Left lung (tissue), 10 donors: ENCODE results near the gene OR2T1. TPM values are rescaled to one million over a fixed set of nuclear protein-coding genes. Genes with fewer than 3 reads are reported as not detected.

Experiments
- ATAC-seq: fragments of 200-7000 bp; cut with Tn5 transposase; one replicate; pipeline ENCODE4 v1.9.1; 2020; ENCODE audit warnings: moderate library complexity
- DNase-seq, 4 donors: peaks; one replicate each; pipeline ENCODE4 v3.0.0-alpha.2; 2013 to 2020
- H3K27ac ChIP-seq, 2 donors: fragments of 200-600 bp; sonication (generic) in 1 of 2; one replicate each; pipeline versions ENCODE4 v1.5.0 to v1.8.0; 2020 to 2021
- H3K27me3 ChIP-seq, 2 donors: fragments of 200-600 bp; sonication (generic) in 1 of 2; one replicate each; pipeline versions ENCODE4 v1.5.0 to v1.8.0; 2020 to 2021
- H3K36me3 ChIP-seq, 2 donors: fragments of 200-600 bp; sonication (generic) in 1 of 2; one replicate each; pipeline versions ENCODE4 v1.5.0 to v1.8.0; 2020 to 2021
- H3K4me1 ChIP-seq, 2 donors: fragments of 200-600 bp; one replicate each; pipeline ENCODE4 v1.8.0; 2021
- H3K4me3 ChIP-seq, 2 donors: fragments of 200-600 bp; sonication (generic) in 1 of 2; one replicate each; pipeline versions ENCODE4 v1.5.0 to v1.8.0; 2020 to 2021; ENCODE audit warnings: mild to moderate bottlenecking in 1 of 2
- H3K9me3 ChIP-seq, 2 donors: fragments of 200-600 bp; sonication (generic) in 1 of 2; one replicate each; pipeline versions ENCODE4 v1.5.0 to v1.8.0; 2020 to 2021
- intact Hi-C, 2 donors: fragments of 100-400 bp; cut with DNase I; formaldehyde crosslinking; loops; one replicate each; pipeline versions ENCODE4 v1.11.2 to v1.14.2; 2022
- polyA plus RNA-seq, 6 donors: library from polyadenylated mRNA; unstranded; fragments of 120-200 nt; gene quantifications; one replicate each; pipeline ENCODE4 v1.2.1, GENCODE V29; 2013; ENCODE audit not compliant: insufficient read length in 6 of 6
- total RNA-seq, 2 donors: library from RNA; stranded (reverse); fragmentation: NEBNext Ultra II Directional; extraction: Animal tissue kit (Norgen Biotek cat#: 25700); gene quantifications; one replicate each; pipeline ENCODE4 v1.2.1, GENCODE V29; 2021
- TF ChIP-seq, protein P1 (sequence below), 2 donors: fragments of 200-600 bp; sonication (generic) in 1 of 2; IDR thresholded peaks; one replicate each; pipeline versions ENCODE4 v1.5.0 to v1.8.0; 2021; ENCODE audit warnings: antibody characterized with exemption in 2 of 2
- donor health status: DM: no; HTN: yes; CAD: no.
- donor health status: DM: no; HTN: no; CAD: no.

OR2T1 gene
- total and polyA plus RNA-seq, 8 donors = not detected

DNA sequence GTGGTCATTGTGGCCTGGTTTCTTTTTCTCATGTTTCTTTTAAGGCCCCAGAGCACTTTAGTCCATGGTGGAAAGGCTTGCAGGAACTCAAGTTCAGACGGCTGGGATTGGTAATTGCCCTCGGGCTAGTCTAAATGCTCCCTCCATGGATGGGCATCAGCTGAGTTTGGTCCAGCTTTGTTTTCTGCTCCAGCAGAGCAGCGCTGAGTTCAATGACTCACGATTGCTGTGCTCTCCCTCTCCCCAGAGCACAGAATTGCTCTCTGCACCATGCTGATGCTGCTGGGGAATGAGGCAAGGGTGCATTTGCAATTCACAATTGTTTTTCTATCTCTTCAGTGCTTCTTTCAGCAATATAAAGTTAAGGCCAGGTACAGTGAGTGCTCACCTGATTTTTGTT, 29.1 kb upstream of the OR2T1 start:
- no peak overlapping the region for H3K27ac ChIP-seq

DNA sequence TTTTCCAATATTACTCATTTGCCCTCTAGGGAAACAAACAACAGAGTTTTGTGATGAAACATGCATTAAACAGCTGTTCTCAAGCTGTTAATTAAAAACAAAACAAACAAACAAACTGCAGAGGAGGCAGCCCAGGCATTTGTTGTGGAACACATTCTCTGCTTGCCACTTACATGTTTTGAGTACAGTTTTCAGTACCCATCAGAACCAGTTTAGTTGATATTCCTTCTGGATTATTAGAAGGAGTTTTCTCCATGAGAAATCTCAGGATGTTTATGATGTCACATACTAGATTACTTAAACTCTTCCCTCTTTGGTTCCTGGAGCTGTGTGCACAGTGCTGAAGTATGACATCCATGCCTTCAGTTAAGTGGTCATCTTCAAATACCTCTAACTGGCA, 27.4 kb upstream of the OR2T1 start, which contains the start of gene OR2T6:
Gene OR2T6, plus strand, starts transcription at position 301 of the 400 bp plus-strand sequence. CDS start 11,863 bp downstream, outside the sequence.
- intact Hi-C loops = no loop called here
- no peak for ATAC-seq
- Histone ChIP-seq H3K9me3 (no peaks in the 10 kb centered on the region), H3K27ac (no peak within 1 kb of the TSS), H3K4me1 (no peaks in the 10 kb centered on the region), H3K36me3 (no peaks in the 10 kb centered on the region), H3K27me3 (no peaks in the 10 kb centered on the region), H3K4me3 (no peak within 1 kb of the TSS)
- no peak for DNase-seq
- TF ChIP-seq, protein P1, sequence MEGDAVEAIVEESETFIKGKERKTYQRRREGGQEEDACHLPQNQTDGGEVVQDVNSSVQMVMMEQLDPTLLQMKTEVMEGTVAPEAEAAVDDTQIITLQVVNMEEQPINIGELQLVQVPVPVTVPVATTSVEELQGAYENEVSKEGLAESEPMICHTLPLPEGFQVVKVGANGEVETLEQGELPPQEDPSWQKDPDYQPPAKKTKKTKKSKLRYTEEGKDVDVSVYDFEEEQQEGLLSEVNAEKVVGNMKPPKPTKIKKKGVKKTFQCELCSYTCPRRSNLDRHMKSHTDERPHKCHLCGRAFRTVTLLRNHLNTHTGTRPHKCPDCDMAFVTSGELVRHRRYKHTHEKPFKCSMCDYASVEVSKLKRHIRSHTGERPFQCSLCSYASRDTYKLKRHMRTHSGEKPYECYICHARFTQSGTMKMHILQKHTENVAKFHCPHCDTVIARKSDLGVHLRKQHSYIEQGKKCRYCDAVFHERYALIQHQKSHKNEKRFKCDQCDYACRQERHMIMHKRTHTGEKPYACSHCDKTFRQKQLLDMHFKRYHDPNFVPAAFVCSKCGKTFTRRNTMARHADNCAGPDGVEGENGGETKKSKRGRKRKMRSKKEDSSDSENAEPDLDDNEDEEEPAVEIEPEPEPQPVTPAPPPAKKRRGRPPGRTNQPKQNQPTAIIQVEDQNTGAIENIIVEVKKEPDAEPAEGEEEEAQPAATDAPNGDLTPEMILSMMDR (IDR thresholded peaks at IDR 0.05) = no peak

More for the DNA sequence above, 29.1 kb upstream of the OR2T1 start:
- TF ChIP-seq, protein P1 (IDR thresholded peaks at IDR 0.05) = no peak
- Histone ChIP-seq H3K36me3 (no peaks in the 10 kb centered on the region), H3K9me3 (no peaks in the 10 kb centered on the region), H3K4me1 (no peaks in the 10 kb centered on the region), H3K27me3 (no peaks in the 10 kb centered on the region), H3K4me3 (no peak overlapping the region)
- DNase-seq (no peak), ATAC-seq (no peak)
- intact Hi-C loops = no loop called here

DNA sequence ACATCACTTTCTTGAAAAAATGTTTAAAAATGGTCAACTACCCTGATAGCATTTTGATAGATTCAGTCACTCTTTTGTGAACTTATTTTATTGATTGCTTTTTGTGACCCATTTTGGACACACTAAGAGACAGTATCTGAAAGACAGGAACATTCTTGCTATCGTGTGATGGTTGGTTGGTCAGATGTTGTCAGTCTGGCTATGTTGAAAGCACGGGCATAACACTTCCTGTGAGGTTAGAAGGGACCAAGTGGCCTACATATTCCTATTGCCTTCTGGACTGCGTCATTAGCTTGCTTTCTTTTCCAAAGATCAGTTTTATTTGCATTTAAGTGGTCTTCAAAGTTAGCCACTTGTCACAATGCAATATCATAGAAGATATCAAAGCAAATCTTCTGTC, 25.9 kb upstream of the OR2T1 start:
- intact Hi-C loops = no loop called here
- Histone ChIP-seq H3K4me3 (no peak overlapping the region), H3K4me1 (no peaks in the 10 kb centered on the region), H3K27me3 (no peaks in the 10 kb centered on the region), H3K36me3 (no peaks in the 10 kb centered on the region), H3K9me3 (no peaks in the 10 kb centered on the region), H3K27ac (no peak overlapping the region)
- no peak for DNase-seq
- no peak for ATAC-seq
- TF ChIP-seq, protein P1 (IDR thresholded peaks at IDR 0.05) = no peak

DNA sequence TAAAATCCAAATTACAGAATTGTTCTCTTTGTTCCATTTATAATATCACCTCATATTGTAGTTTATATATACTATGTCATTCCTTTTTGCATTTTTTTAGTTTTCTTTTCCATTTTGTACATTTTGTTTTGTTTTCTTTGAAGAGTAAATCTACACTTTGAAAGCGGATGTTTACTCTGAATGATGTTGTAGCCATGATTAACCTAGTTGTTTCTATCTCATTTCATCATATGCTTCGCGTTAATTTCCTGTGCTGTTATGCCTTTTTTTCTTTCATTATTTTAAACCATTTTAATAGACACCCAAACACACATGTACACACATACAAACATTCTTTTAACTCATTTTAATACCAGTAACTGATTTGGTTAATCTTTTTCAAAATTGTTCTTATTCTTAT, 22.0 kb upstream of the OR2T1 start:
- Histone ChIP-seq H3K4me3 (no peak overlapping the region), H3K4me1 (no peaks in the 10 kb centered on the region), H3K36me3 (no peaks in the 10 kb centered on the region), H3K9me3 (no peaks in the 10 kb centered on the region), H3K27ac (no peak overlapping the region), H3K27me3 (no peaks in the 10 kb centered on the region)
- DNase-seq (no peak), ATAC-seq (no peak)
- intact Hi-C loops = no loop called here
- TF ChIP-seq, protein P1 (IDR thresholded peaks at IDR 0.05) = no peak

DNA sequence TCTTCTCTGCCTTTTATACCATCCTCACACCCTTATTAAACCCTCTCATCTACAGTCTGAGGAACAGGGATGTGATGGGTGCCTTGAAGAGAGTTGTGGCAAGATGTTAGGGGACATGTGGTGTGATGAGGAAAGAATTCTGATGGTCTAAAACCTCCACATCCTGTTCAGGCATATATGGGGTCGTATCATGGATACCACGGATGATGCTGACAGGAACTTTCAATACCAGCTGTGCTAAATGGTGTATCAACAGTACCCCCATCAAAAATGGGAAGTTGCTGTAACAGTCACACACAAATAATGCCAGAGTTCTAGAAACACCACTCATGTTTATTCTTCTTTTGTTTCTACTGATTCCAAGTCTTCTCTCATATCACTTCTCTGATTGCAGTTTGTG, 14.4 kb upstream of the OR2T1 start:
- ATAC-seq = no peak
- no peaks in the 10 kb centered on the region for H3K9me3 ChIP-seq
- H3K36me3 ChIP-seq = no peaks in the 10 kb centered on the region
- H3K4me1 ChIP-seq = no peaks in the 10 kb centered on the region
- no peak overlapping the region for H3K27ac ChIP-seq
- no peak overlapping the region for H3K4me3 ChIP-seq
- intact Hi-C loops = no loop called here
- no peak for DNase-seq
- TF ChIP-seq, protein P1 (IDR thresholded peaks at IDR 0.05) = no peak
- no peaks in the 10 kb centered on the region for H3K27me3 ChIP-seq
